ENCODE measurements around the gene AK9. TPM values are rescaled to one million over a fixed set of nuclear protein-coding genes. Genes with fewer than 3 reads are reported as not detected.
A peak's percentile ranks its signal among the peaks of the same experiment; 100 is the strongest.

The AK9 gene
- total RNA-seq, 1 donor = 8.0 TPM

GRCh38 chr6:109516929-109517328 lies 174.1 kb downstream of the AK9 start:
- DNase-seq (ENCODE audit: low read depth) = no peak
- TF ChIP-seq CTCF (IDR thresholded peaks at IDR 0.05; ENCODE audit: insufficient read depth, low read length) = no peak
- no peak overlapping the region for H3K4me3 ChIP-seq (ENCODE audit: low read depth, low read length)

GRCh38 chr6:109515781-109516409 lies 175.1 kb downstream of the AK9 start:
- no peak for DNase-seq (ENCODE audit: low read depth)
- H3K4me3 ChIP-seq (ENCODE audit: low read depth, low read length) = no peak overlapping the region
- TF ChIP-seq CTCF (IDR thresholded peaks at IDR 0.05; ENCODE audit: insufficient read depth, low read length) = no peak

- TF ChIP-seq CTCF (IDR thresholded peaks at IDR 0.05; ENCODE audit: insufficient read depth, low read length) = no peak
- DNase-seq (ENCODE audit: low read depth) = no peak
- no peak overlapping the region for H3K4me3 ChIP-seq (ENCODE audit: low read depth, low read length)
These were observed 176.1 kb downstream of the AK9 start for GRCh38 chr6:109514946-109515345.

GRCh38 chr6:109513571-109514071 lies 177.4 kb downstream of the AK9 start:
- no peak for TF ChIP-seq CTCF (IDR thresholded peaks at IDR 0.05; ENCODE audit: insufficient read depth, low read length)
- DNase-seq (ENCODE audit: low read depth) = peak; percentile 92
- H3K4me3 ChIP-seq (ENCODE audit: low read depth, low read length) = no peak overlapping the region

- peak; percentile 89 for DNase-seq (ENCODE audit: low read depth)
- no peak overlapping the region for H3K4me3 ChIP-seq (ENCODE audit: low read depth, low read length)
- TF ChIP-seq CTCF (IDR thresholded peaks at IDR 0.05; ENCODE audit: insufficient read depth, low read length) = no peak
These were observed 178.7 kb downstream of the AK9 start for GRCh38 chr6:109512271-109512817.

GRCh38 chr6:109511832-109512231 lies 179.2 kb downstream of the AK9 start:
- DNase-seq (ENCODE audit: low read depth) = no peak
- no peak overlapping the region for H3K4me3 ChIP-seq (ENCODE audit: low read depth, low read length)
- TF ChIP-seq CTCF (IDR thresholded peaks at IDR 0.05; ENCODE audit: insufficient read depth, low read length) = no peak
